H1 (cell line): ENCODE measurements around the gene SMU1. TPM values are rescaled to one million over a fixed set of nuclear protein-coding genes. Genes with fewer than 3 reads are reported as not detected.
"Not testable (repeated sequence)": the region's sequence is repeated elsewhere in the genome, so short reads cannot be mapped to it uniquely, and the experiment has no call there.

ENCODE experiments used
- CTCF ChIA-PET: fragments of 300-600 bp; sonication (Branson Sonifier 250); formaldehyde crosslinking; loops from one replicate; lab custom pipeline; 2021; ENCODE audit not compliant: partially characterized antibody; lab: Charles Lee
- POLR2A ChIA-PET: fragments of 300-600 bp; sonication (Branson Sonifier 250); formaldehyde crosslinking; loops from one replicate; lab custom pipeline; 2021; ENCODE audit warnings: inconsistent platforms; ENCODE audit not compliant: partially characterized antibody; lab: Charles Lee
- DNase-seq, 2 experiments: peaks; one replicate each; pipeline versions ENCODE4 v3.0.0 to v3.0.0-alpha.2; 2010 to 2022; ENCODE audit warnings: low spot score in 2 of 2, low read depth in 1 of 2, mixed read lengths in 1 of 2
- FAIRE-seq: peaks from 2 replicates; lab custom pipeline; 2011; peaks lifted over from hg19 to GRCh38; lab: Jason Lieb, UNC
- H2AFZ ChIP-seq: 2 replicates; pipeline ENCODE4 v1.8.1; 2012; ENCODE audit warnings: low read length, inconsistent platforms
- H2AK5ac ChIP-seq: 2 replicates; pipeline ENCODE4 v1.6.1; 2013; ENCODE audit warnings: low read depth, low read length
- H2BK120ac ChIP-seq: replicated peaks from 2 replicates; pipeline ENCODE3; 2013; ENCODE audit warnings: low read depth, low read length, inconsistent platforms
- H2BK12ac ChIP-seq: 2 replicates; pipeline ENCODE4 v1.6.1; 2013; ENCODE audit warnings: low read depth, low read length
- H2BK15ac ChIP-seq: 2 replicates; pipeline ENCODE4 v1.6.1; 2013; ENCODE audit warnings: low read length
- H2BK20ac ChIP-seq: 2 replicates; pipeline ENCODE4 v1.6.1; 2013; ENCODE audit warnings: low read length
- H2BK5ac ChIP-seq: 2 replicates; pipeline ENCODE4 v1.6.1; 2013; ENCODE audit warnings: low read depth, low read length
- H3K14ac ChIP-seq: 2 replicates; pipeline ENCODE4 v1.6.1; 2013; ENCODE audit warnings: inconsistent platforms; ENCODE audit not compliant: insufficient read length
- H3K18ac ChIP-seq: 2 replicates; pipeline ENCODE4 v1.6.1; 2013; ENCODE audit warnings: low read length; ENCODE audit errors: extremely low read depth
- H3K23ac ChIP-seq: 2 replicates; pipeline ENCODE4 v1.6.1; 2013; ENCODE audit warnings: inconsistent platforms; ENCODE audit not compliant: insufficient read length
- H3K23me2 ChIP-seq: 2 replicates; pipeline ENCODE4 v1.6.1; 2013; ENCODE audit warnings: low read depth, low read length
- H3K27ac ChIP-seq: 2 replicates; pipeline ENCODE4 v1.6.1; 2011; ENCODE audit warnings: low read depth, low read length, inconsistent platforms
- H3K27me3 ChIP-seq, 4 experiments: replicated peaks in 1 of 4; 1 replicate in 1 of 4; 2 replicates in 3 of 4; pipeline versions ENCODE4 v1.6.1 to v1.8.1; 2011 to 2013; ENCODE audit warnings: low read length in 3 of 4, mild to moderate bottlenecking in 3 of 4, inconsistent platforms in 2 of 4, mixed read lengths in 2 of 4, moderate library complexity in 1 of 4; ENCODE audit not compliant: control insufficient read depth in 3 of 4, insufficient read depth in 3 of 4; ENCODE audit errors: extremely low read depth in 1 of 4
- H3K36me3 ChIP-seq, 4 experiments: 2 replicates each; pipeline versions ENCODE4 v1.6.1 to v1.8.1; 2011 to 2013; ENCODE audit warnings: mild to moderate bottlenecking in 4 of 4, low read length in 3 of 4, moderate library complexity in 2 of 4, control low read depth in 1 of 4, inconsistent platforms in 1 of 4; ENCODE audit not compliant: insufficient read depth in 4 of 4, control insufficient read depth in 2 of 4
- H3K4ac ChIP-seq: replicated peaks from 2 replicates; pipeline ENCODE3; 2013; ENCODE audit warnings: low read length, low read depth, mixed read lengths, inconsistent platforms; ENCODE audit not compliant: insufficient read length
- H3K4me1 ChIP-seq, 4 experiments: replicated peaks in 1 of 4; 1 replicate in 1 of 4; 2 replicates in 3 of 4; pipeline versions ENCODE4 v1.6.1 to v1.8.1; 2011 to 2013; ENCODE audit warnings: low read length in 3 of 4, inconsistent platforms in 2 of 4, mixed read lengths in 1 of 4; ENCODE audit not compliant: insufficient read depth in 4 of 4, control insufficient read depth in 3 of 4
- H3K4me2 ChIP-seq, 2 experiments: 2 replicates each; pipeline versions ENCODE4 v1.6.1 to v1.8.1; 2011 to 2013; ENCODE audit warnings: low read depth in 2 of 2, low read length in 2 of 2, control low read depth in 1 of 2, inconsistent platforms in 1 of 2, mild to moderate bottlenecking in 1 of 2; ENCODE audit not compliant: insufficient read depth in 1 of 2
- H3K4me3 ChIP-seq, 4 experiments: fragments of 200-600, 300-600 bp in 1 of 4; sonication (generic), shearing (Covaris generic), sonication (Bioruptor Twin) in 1 of 4; 2 replicates each; pipeline versions ENCODE4 v1.5.1 to v1.8.1; 2011 to 2016; ENCODE audit warnings: low read length in 4 of 4, low read depth in 3 of 4, control low read depth in 2 of 4, inconsistent platforms in 2 of 4, mild to moderate bottlenecking in 2 of 4, mixed read lengths in 1 of 4, moderate library complexity in 1 of 4; ENCODE audit not compliant: insufficient read depth in 2 of 4; ENCODE audit errors: extremely low read depth in 1 of 4
- H3K56ac ChIP-seq: replicated peaks from 2 replicates; pipeline ENCODE3; 2013; ENCODE audit warnings: low read depth, mild to moderate bottlenecking, mixed read lengths, low read length, inconsistent platforms; ENCODE audit not compliant: insufficient read length
- H3K79me1 ChIP-seq: 2 replicates; pipeline ENCODE4 v1.6.1; 2013; ENCODE audit warnings: low read depth, low read length, control low read depth
- H3K79me2 ChIP-seq, 2 experiments: 2 replicates each; pipeline versions ENCODE4 v1.6.1 to v1.8.1; 2012 to 2013; ENCODE audit warnings: low read length in 2 of 2, mild to moderate bottlenecking in 2 of 2, inconsistent platforms in 1 of 2; ENCODE audit not compliant: insufficient read depth in 2 of 2, control insufficient read depth in 1 of 2
- H3K9ac ChIP-seq, 4 experiments: replicated peaks in 1 of 4; 1 replicate in 1 of 4; 2 replicates in 3 of 4; pipeline versions ENCODE4 v1.6.1 to v1.8.1; 2011 to 2013; ENCODE audit warnings: low read depth in 3 of 4, low read length in 3 of 4, control low read depth in 2 of 4, mild to moderate bottlenecking in 2 of 4, moderate library complexity in 2 of 4, inconsistent platforms in 1 of 4; ENCODE audit errors: extremely low read depth in 1 of 4
- H3K9me3 ChIP-seq, 2 experiments: 2 replicates each; pipeline versions ENCODE4 v1.6.1 to v1.8.1; 2012 to 2013; ENCODE audit warnings: mild to moderate bottlenecking in 2 of 2, moderate library complexity in 2 of 2, control low read depth in 1 of 2, inconsistent platforms in 1 of 2, low read depth in 1 of 2, low read length in 1 of 2, mixed read lengths in 1 of 2; ENCODE audit not compliant: insufficient read depth in 2 of 2
- H4K20me1 ChIP-seq, 2 experiments: replicated peaks in 1 of 2; 2 replicates each; pipeline versions ENCODE3 to v1.8.1; 2011 to 2013; ENCODE audit warnings: inconsistent platforms in 2 of 2, low read length in 2 of 2, mild to moderate bottlenecking in 1 of 2; ENCODE audit not compliant: insufficient read depth in 2 of 2, control insufficient read depth in 1 of 2
- H4K5ac ChIP-seq: 2 replicates; pipeline ENCODE4 v1.6.1; 2013; ENCODE audit warnings: low read length, low read depth, mixed read lengths, inconsistent platforms; ENCODE audit not compliant: insufficient read length
- H4K8ac ChIP-seq: 2 replicates; pipeline ENCODE4 v1.8.0; 2013; ENCODE audit warnings: mild to moderate bottlenecking, moderate library complexity, low read length, inconsistent platforms; ENCODE audit not compliant: insufficient read depth; ENCODE audit errors: extremely low read depth
- H4K91ac ChIP-seq: replicated peaks from 2 replicates; pipeline ENCODE3; 2013; ENCODE audit warnings: low read length, mixed read lengths, inconsistent platforms; ENCODE audit not compliant: insufficient read length
- WGBS, 2 experiments: shearing (Covaris generic) in 1 of 2; methylation state at CpG; one replicate each; pipeline versions ENCODE4 v1.1.6 to v1.1.7; 2013 to 2015; ENCODE audit warnings: low lambda C conversion rate in 2 of 2, mixed read lengths in 2 of 2, inconsistent platforms in 1 of 2, low coverage in 1 of 2, missing lambda C conversion rate in 1 of 2; ENCODE audit not compliant: insufficient replicate concordance in 2 of 2, insufficient coverage in 1 of 2, insufficient read length in 1 of 2; ENCODE audit errors: extremely low coverage in 1 of 2, missing lambda C conversion rate in 1 of 2; 5-methylcytosine and 5-hydroxymethylcytosine counted together
- polyA plus RNA-seq, 7 experiments: library from polyadenylated mRNA; depleted of rRNA in 3 of 7; stranded (reverse) in 5 of 7; unstranded in 2 of 7; fragments of >200 nt in 5 of 7; fragments of 200-250 nt in 2 of 7; gene quantifications; 1 replicate in 5 of 7; 2 replicates in 1 of 7; 4 replicates in 1 of 7; pipeline versions ENCODE4 v1.2.1 to v1.2.3, GENCODE V29; 2011 to 2013; ENCODE audit warnings: missing spikeins in 2 of 7, mixed read lengths in 2 of 7
- total RNA-seq: library from RNA; stranded (reverse); fragmentation: NEBNext Ultra II Directional; extraction: Animal tissue kit (Norgen Biotek cat#: 25700); gene quantifications from 2 replicates; pipeline ENCODE4 v1.2.1, GENCODE V29; 2021

Gene SMU1
- total and polyA plus RNA-seq, 2 of the 8 experiments (the other 6 are each of a cell fraction or from before 2014, with no cell fraction given) = 8.4 to 26.0 TPM

- H2BK120ac ChIP-seq = not testable (repeated sequence)
Observed at GRCh38 chr9:33085672-33086071, 9.2 kb upstream of the SMU1 start.

More at GRCh38 chr9:33085672-33086071, 9.2 kb upstream of the SMU1 start:
- H3K4me3 ChIP-seq, DNase-seq, H3K56ac ChIP-seq, H3K23ac ChIP-seq, H3K4me2 ChIP-seq, H4K20me1 ChIP-seq, H3K27me3 ChIP-seq, H2AFZ ChIP-seq, H4K5ac ChIP-seq, H2BK20ac ChIP-seq, H2BK12ac ChIP-seq, H3K36me3 ChIP-seq, FAIRE-seq, H3K23me2 ChIP-seq, H2AK5ac ChIP-seq, H2BK15ac ChIP-seq, H2BK5ac ChIP-seq, H3K18ac ChIP-seq, H3K79me2 ChIP-seq, H4K8ac ChIP-seq, POLR2A ChIA-PET, H4K91ac ChIP-seq, H3K27ac ChIP-seq, H3K79me1 ChIP-seq, H3K9ac ChIP-seq, H3K4ac ChIP-seq, H3K14ac ChIP-seq, H3K4me1 ChIP-seq: not testable (repeated sequence)
- CTCF ChIA-PET = interaction anchor here (1.0 to 1.6 kb wide), 2 partner anchors 11 to 140 kb away, joined by 6 read pairs; no protein-coding TSS in a partner anchor
- 94% methylated on average over 9 of the region's 9 CpGs; no CpG with 5 or more reads in 1 of the 2 experiments for WGBS, 2 experiments
- H3K9me3 ChIP-seq = peaks cover 4 to 13% of the 10 kb centered on the region in 2 experiments; a peak in 2 of 4 replicates
